HG03457 (cell line): ENCODE data around the gene NXN.
"Not testable (repeated sequence)": the region's sequence is repeated elsewhere in the genome, so short reads cannot be mapped to it uniquely, and the experiment has no call there.

Source experiments
- ATAC-seq: cut with Tn5 transposase; IDR thresholded peaks from one replicate; pipeline ENCODE4 v1.9.1; 2021; ENCODE audit warnings: moderate number of reproducible peaks; ENCODE audit not compliant: unreplicated experiment

NXN gene

DNA sequence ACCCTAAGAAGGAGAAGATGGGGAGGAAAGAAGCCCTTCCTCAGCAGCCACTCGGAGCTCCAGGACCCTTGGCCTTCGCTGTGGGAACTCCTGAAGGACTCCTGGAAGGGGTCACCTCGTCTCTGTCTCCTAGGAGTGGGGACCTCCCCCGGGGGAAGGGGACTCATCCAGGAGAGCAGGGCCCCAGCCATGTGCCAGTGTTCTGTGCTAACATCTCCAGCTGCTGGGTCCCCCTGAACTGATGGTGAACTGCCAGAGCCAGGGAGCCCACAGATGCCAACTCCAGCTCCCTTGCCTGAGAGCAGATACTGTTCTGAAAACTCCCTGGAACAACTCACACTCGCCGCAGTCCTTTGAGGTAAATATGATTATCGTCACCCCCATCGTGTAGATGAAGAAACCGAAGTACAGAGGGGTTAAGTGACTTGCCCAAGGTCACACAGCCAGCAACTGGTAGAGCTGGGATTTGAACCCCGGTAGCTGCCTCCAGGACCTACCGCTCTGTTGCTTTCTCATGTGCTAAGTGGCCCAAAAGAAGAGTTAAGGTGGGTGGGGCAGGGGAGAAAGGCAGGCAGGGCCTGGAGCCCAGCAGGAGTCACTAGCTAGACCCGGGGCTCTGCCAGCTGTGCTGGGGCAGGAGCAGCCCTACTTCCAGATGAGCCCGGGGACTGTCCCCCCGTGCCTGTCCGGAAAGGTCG, 27.9 kb upstream of the NXN start:
- no peak for ATAC-seq

GRCh38 chr17:1006054-1006453, 26.5 kb upstream of the NXN start:
- no peak for ATAC-seq

GRCh38 chr17:1005361-1005946, 25.9 kb upstream of the NXN start:
- ATAC-seq = no peak

- ATAC-seq = no peak
Observed at GRCh38 chr17:1004769-1005295, 25.3 kb upstream of the NXN start.

DNA sequence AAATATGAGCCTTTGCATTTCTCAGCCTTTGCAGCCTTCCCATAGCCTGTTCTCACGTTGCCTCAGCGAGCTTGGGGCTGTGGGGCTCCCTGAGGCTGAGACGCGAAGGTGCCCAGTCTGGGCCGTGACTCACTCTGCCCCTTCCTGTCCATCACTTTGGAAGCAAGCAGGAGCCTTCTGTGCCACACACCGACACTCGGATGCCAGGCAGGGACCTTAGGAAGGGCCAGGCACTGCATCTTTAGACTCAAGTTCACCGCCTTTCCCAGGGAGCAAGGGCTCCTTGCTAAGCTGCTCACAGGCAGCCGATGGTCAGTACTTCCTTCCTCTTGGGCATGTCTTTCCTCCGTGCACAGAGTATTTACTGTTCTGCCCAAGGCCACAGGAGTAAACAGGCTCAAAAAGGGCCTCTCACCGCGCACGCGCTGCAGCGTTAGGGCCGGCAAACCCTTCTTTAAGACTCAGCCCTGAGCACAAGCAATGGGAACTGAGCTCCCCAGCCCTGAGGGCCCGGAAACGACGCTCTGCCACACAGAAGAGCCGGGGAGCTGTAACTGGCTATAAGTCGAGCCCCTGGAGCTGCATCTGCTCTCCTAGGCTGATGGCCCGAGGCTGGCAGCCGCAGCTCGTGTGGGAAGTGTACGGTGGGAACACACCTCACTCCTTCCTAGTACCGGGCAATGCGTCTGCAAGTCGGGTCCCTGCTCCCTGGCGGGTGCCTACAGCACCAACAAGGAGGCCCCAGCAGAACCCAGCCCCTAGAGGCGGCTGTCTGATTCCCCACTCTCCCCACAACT, 24.6 kb upstream of the NXN start:
- no peak for ATAC-seq

GRCh38 chr17:1003633-1003971, 24.0 kb upstream of the NXN start:
- ATAC-seq = no peak

DNA sequence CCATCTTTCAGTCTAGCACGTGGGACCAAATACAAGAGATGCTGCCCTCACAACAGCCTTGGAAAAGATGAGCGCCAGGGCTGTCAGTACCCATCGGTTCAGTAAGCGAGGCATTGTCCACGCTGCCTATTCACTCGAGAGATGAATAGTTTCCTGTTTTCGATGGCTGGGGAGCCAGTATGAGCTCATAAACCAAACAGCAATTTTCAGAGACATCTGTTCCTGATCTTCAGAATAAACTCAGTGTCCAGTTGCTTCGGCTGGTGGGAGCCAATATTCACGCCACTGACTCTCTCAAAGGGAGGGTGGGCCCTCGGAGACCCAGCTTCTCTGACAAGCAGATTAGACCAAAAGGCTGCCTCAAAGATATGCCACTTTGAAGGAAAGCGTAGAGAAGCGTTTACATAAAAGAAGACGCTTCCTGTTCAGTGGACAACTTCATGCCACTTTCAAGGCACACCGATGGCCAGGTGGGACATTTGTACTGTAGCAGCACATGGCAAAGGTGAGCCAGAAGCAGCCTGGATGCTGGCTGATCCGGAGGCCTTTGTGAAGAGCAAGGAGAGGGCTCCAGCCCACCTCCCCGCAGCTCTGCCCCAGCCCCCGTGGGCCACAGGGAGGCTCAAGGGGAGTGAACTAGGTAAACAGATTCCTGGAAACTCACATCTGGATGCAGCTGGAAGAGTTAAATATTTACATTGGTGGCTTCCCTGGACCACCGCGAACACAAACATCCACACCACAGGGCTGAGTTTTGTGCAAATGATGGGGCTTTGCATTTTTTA, 23.4 kb upstream of the NXN start:
- ATAC-seq = no peak

DNA sequence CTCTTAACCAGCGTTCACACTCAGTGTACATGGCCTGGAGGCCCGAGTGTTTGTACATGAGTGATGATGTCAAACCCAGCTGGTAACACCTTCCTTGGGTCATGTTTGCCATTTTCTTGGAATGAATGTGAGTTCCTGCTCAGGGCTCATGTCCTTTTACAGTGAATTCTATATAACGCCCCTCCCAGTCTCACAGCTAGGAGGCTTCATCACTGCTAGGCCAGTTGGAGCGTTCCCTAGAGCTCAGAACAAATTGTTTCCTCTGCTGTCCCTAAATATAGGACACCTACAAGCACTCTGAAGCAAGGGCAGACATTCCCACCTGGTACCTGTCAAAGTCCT, 22.8 kb upstream of the NXN start:
- ATAC-seq = no peak

- ATAC-seq = no peak
Observed at GRCh38 chr17:1001640-1002411, 22.2 kb upstream of the NXN start.

DNA sequence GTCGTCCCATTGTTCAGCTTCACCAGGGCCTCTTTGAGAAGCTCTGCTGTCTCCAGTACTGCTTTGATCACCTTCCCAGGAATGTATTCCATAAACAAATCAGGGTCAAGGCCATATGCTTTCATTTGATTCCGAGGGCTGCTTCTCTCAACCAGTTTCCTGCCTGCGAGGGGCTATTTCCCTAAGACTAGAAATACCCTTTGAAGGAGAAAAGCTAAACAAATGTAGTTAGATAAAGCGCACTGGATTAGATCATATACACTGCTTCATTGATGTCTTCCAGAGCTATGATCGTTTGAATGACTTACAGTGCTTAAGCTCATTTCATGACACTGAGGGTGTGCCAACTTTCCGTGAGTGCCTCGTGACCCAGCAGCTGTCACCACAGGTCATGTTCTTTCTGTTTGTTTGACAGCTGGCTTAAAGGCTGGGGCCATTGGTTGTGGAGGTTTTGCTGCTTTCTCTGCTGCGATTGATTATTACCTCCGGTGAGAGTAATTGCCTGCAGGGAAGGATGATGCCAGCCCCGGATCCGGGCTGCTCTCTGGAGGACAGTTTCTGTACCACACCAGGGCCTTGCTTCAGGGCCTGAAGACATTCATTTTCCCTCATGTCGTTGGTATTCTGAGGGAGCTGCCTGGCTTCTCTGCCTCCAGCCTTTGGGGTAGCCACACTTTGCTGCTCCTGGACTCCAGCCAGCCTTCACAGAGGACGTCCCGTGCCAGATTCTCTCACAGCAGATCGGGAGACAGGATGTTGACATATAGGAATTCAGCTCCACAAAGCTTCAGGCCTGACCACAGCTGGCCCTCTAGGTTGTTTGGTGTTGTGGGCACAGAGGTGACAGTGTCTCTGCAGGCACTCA, 21.3 kb upstream of the NXN start:
- ATAC-seq = no peak

DNA sequence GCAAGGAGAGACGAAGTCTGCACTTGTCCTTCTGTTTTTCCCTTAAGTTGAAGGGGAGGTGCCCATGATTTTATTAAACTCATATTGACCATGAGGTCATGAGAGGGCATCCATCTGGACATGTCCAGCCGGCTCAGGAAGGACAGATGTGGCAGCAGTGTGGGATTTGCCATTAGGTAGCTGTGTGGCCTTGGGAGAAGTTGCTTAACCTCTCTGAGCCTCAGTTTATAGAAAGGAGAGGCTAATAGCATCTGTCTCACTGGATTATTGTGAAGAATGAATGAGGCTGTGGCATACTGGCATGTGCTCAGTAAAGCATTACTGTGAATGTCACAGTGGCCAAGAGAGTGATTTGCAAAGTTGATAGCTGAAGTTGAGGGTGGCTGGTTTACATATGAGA, 18.5 kb upstream of the NXN start:
- no peak for ATAC-seq

GRCh38 chr17:996554-997344, 17.2 kb upstream of the NXN start, which contains the start of gene TIMM22:
TSS of gene TIMM22 (plus strand) at chr17:997129. CDS start at chr17:997143, 14 bp downstream.
- ATAC-seq = peak; percentile 88

DNA sequence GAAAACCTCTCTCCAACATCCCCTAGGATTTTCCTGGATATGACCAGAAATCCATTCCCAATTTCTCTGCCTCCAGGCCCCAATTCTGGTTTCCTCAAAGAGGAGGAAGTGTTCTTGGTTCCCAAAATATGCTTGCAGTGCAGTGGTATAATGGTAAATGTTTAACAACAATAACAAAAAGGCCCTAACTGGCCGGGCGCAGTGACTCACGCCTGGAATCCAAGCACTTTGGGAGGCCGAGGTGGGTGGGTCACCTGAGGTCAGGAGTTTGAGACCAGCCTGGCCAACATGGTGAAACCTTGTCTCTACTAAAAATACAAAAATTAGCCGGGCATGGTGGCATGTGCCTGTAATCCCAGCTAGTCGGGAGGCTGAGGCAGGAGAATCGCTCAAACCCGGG, 15.7 kb upstream of the NXN start:
- ATAC-seq = not testable (repeated sequence)

DNA sequence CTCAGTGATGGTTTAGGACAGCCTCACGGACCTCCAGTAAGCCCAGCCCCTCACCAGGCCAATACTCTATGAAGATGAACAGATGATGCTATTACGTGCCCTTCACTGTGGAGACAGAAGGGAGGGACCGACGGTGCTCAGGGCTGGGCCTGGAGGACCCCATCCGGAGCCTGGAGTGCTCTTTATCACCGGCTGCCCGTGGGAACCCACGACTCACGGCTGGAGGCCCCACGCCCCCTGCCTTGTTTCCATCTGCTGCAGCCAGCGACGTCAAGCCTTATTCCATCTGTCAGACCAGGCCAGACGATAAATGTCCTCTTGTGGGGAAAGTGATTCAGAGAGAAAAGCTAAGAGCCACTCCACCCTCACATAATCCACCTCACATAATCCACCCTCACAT, 13.4 kb upstream of the NXN start:
- no peak for ATAC-seq

GRCh38 chr17:988561-988960, 9.0 kb upstream of the NXN start:
- ATAC-seq = no peak

GRCh38 chr17:987931-988330, 8.4 kb upstream of the NXN start:
- no peak for ATAC-seq

GRCh38 chr17:986322-986929, 6.8 kb upstream of the NXN start:
- ATAC-seq = no peak

- no peak for ATAC-seq
Observed at GRCh38 chr17:983921-984320, 4.3 kb upstream of the NXN start.
